ENCODE data around the gene HEPACAM.

The HEPACAM gene

DNA sequence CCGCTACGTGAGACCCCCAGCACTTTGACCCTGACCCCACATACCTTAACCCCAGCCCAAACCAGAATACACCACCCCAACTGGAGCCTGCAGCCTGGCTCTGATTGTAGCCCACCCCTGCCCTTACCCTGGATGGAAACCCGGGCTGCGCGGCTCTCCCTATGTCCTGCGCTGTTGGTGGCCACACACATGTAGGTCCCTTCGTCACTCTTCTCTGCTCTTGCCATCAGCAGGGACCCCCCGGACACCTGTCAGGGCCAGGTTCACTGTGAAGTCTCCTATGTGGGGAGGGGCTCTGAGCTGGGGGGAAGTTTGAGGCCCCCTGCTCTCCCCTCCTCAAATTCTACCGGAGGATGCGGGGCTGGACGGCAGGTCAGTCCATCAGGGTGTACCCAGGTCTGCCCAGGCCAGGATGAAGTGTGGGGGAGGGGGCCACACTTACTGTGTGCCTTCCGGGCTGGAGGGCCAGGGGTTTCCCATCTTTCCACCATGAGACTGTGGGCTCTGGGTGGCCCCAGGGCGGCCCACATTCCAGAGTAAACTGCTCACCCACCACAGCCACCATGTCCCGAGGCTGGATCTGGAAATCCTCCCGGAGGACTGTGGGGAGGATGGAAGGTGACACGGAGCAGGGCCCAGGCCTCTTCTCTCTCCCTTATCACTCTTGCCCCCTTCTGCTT lies 39.6 kb downstream of the HEPACAM start:
- Histone ChIP-seq H3K36me3 (ENCODE audit: control insufficient read depth, insufficient read depth, low read length) (no peaks in the 10 kb centered on the region), H3K27ac (peak overlapping the region; percentile 60), H2AFZ (no peak overlapping the region), H3K79me2 (no peaks in the 10 kb centered on the region), H3K9me3 (ENCODE audit: control insufficient read depth, low read length) (no peaks in the 10 kb centered on the region), H3K4me1 (no peaks in the 10 kb centered on the region), H3K27me3 (ENCODE audit: control insufficient read depth, insufficient read depth, low read length) (no peaks in the 10 kb centered on the region), H3K4me3 (ENCODE audit: low read depth, low read length) (peak overlapping the region; percentile 27), H3K9ac (no peak overlapping the region), H3K4me2 (ENCODE audit: low read length) (no peak overlapping the region)
- TF ChIP-seq, protein P1, sequence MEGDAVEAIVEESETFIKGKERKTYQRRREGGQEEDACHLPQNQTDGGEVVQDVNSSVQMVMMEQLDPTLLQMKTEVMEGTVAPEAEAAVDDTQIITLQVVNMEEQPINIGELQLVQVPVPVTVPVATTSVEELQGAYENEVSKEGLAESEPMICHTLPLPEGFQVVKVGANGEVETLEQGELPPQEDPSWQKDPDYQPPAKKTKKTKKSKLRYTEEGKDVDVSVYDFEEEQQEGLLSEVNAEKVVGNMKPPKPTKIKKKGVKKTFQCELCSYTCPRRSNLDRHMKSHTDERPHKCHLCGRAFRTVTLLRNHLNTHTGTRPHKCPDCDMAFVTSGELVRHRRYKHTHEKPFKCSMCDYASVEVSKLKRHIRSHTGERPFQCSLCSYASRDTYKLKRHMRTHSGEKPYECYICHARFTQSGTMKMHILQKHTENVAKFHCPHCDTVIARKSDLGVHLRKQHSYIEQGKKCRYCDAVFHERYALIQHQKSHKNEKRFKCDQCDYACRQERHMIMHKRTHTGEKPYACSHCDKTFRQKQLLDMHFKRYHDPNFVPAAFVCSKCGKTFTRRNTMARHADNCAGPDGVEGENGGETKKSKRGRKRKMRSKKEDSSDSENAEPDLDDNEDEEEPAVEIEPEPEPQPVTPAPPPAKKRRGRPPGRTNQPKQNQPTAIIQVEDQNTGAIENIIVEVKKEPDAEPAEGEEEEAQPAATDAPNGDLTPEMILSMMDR (IDR thresholded peaks at IDR 0.05), result no peak

DNA sequence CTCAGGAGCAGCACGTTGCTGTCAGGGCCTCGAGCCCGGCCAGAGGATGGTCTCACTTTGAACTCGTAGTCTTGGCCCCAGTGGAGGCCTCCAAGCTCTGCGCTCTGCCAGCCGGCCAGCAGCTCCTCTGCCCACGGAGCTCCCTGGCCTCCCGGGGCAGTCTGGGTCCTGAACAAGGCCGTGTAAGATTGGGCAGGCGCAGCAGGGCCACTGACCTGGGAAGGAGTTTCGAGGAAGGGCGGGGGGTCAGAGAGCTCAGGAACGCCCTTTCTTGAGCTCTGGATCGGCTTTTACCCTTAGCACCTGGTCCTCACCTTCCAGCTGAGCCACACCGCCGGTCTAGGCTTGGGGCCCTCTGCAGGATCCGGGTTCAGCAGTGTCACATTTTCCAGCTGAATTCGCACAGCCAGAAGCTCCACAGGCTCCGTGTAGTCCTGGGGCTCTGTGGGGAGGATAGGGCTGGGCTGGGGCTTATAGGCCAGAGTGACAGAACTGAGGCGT lies 40.3 kb downstream of the HEPACAM start:
- Histone ChIP-seq H3K79me2 (no peaks in the 10 kb centered on the region), H3K4me3 (ENCODE audit: low read depth, low read length) (no peak overlapping the region), H3K36me3 (ENCODE audit: control insufficient read depth, insufficient read depth, low read length) (no peaks in the 10 kb centered on the region), H3K9ac (no peak overlapping the region), H2AFZ (no peak overlapping the region), H3K27ac (peak overlapping the region; percentile 60), H3K4me1 (no peaks in the 10 kb centered on the region), H3K9me3 (ENCODE audit: control insufficient read depth, low read length) (no peaks in the 10 kb centered on the region), H3K4me2 (ENCODE audit: low read length) (no peak overlapping the region), H3K27me3 (ENCODE audit: control insufficient read depth, insufficient read depth, low read length) (no peaks in the 10 kb centered on the region)
- TF ChIP-seq, protein P1 (IDR thresholded peaks at IDR 0.05), result no peak

DNA sequence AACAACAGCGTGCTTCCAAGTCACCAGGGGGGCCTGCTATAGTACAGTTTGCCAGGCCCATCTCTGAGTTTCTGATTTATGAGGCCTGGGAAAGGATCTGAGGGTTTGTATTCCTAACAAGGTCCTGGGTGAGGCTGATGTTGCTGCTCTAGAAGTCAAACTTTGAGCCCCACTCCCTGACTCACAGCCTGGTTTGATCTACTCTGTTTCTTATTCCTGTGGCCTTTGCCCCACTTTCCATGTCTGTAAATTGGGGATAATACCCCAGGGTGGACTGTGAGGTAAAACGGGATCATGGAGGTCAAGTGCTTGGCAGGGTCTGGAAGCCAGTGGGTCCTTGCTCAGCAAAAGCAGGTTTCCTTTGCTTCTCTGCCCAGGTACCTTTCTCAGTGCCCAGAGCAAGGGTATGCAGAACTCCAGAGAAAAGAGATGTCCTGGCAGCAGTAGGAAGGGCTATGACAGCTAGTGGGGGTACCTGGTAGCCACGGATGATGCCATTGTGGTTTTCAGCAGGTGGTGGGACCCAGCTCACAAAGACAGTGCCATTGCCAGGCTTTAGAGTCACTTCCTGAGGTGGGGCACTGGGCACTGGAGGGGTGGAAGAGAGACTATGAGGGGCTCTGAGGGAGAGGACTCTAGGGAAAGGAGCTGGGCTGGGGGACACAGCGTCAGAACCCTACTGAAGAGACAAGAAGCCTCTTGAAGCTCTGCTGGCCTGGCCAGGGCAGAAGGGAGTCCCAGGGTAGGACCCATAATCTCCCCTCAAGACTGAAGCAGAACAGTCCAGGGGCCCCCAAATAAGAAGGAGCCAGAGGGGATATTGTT lies 41.0 kb downstream of the HEPACAM start:
- no peak overlapping the region for H3K4me3 ChIP-seq (ENCODE audit: low read depth, low read length)
- no peaks in the 10 kb centered on the region for H3K4me1 ChIP-seq
- no peaks in the 10 kb centered on the region for H3K9me3 ChIP-seq (ENCODE audit: control insufficient read depth, low read length)

DNA sequence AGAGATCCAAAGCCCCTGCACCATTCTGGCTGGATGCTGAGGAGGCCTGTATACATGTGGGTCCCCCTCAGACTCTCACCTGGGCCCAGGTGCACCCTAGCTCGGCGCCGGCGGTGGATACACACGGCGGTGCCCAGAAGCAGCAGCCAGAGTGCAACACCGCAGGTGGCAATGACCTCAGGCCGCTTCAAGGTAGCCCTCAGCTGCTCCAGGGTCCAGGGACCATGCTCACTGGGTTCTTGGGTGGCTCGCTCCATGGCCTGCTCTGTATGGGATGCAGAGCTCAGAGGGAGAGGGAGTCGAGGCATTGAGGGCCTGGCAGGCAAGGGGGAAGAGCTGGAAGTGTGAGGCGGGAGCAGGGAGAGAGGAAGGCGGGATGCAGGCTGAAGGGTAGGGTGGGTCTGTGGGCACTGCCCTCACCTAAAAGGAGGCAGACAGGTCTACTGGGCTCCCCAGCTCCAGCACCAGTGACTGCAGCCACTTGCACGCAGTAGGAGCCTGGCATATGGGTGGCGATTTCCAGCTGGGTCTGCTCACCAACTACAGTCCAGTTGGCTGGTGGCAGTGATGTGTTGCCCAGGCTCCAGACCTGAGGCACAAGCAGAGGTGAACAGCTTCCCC lies 42.0 kb downstream of the HEPACAM start:
- no peak overlapping the region for H3K27ac ChIP-seq
- no peaks in the 10 kb centered on the region for H3K79me2 ChIP-seq
- no peak overlapping the region for H3K4me3 ChIP-seq (ENCODE audit: low read depth, low read length)
- H3K4me2 ChIP-seq (ENCODE audit: low read length), result no peak overlapping the region
- no peaks in the 10 kb centered on the region for H3K9me3 ChIP-seq (ENCODE audit: control insufficient read depth, low read length)
- no peak overlapping the region for H3K9ac ChIP-seq
- H3K36me3 ChIP-seq (ENCODE audit: control insufficient read depth, insufficient read depth, low read length), result no peaks in the 10 kb centered on the region
- H3K4me1 ChIP-seq, result no peaks in the 10 kb centered on the region
- TF ChIP-seq, protein P1 (IDR thresholded peaks at IDR 0.05), result no peak
- no peak overlapping the region for H2AFZ ChIP-seq
- no peaks in the 10 kb centered on the region for H3K27me3 ChIP-seq (ENCODE audit: control insufficient read depth, insufficient read depth, low read length)

More for the DNA sequence above, 41.0 kb downstream of the HEPACAM start:
- Histone ChIP-seq H3K27me3 (ENCODE audit: control insufficient read depth, insufficient read depth, low read length) (no peaks in the 10 kb centered on the region), H3K27ac (no peak overlapping the region), H3K4me2 (ENCODE audit: low read length) (no peak overlapping the region), H3K9ac (no peak overlapping the region), H3K36me3 (ENCODE audit: control insufficient read depth, insufficient read depth, low read length) (no peaks in the 10 kb centered on the region), H2AFZ (no peak overlapping the region), H3K79me2 (no peaks in the 10 kb centered on the region)
- TF ChIP-seq, protein P1 (IDR thresholded peaks at IDR 0.05), result no peak
